IPS DF 6.9 (cell line): ENCODE results near the gene ACOT12.

Experiments
- DNase-seq: peaks from one replicate; pipeline ENCODE4 v3.0.0-alpha.2; 2013; ENCODE audit warnings: low read depth, low spot score
- H3K27ac ChIP-seq: one replicate; pipeline ENCODE4 v1.5.1; 2013; ENCODE audit warnings: low read length, control low read depth
- H3K27me3 ChIP-seq: 2 replicates; pipeline ENCODE4 v1.6.1; 2013; ENCODE audit warnings: mild to moderate bottlenecking, low read length; ENCODE audit not compliant: control insufficient read depth, insufficient read depth
- H3K36me3 ChIP-seq: 2 replicates; pipeline ENCODE4 v1.6.1; 2013; ENCODE audit warnings: low read length; ENCODE audit not compliant: control insufficient read depth, insufficient read depth
- H3K4me1 ChIP-seq: 2 replicates; pipeline ENCODE4 v1.6.1; 2013; ENCODE audit warnings: low read length; ENCODE audit not compliant: control insufficient read depth, insufficient read depth
- H3K4me3 ChIP-seq: 2 replicates; pipeline ENCODE4 v1.5.1; 2013; ENCODE audit warnings: mild to moderate bottlenecking, low read length
- H3K9me3 ChIP-seq: 2 replicates; pipeline ENCODE4 v1.6.1; 2013; ENCODE audit warnings: low read length, inconsistent platforms; ENCODE audit not compliant: control insufficient read depth, insufficient read depth
- WGBS: extraction: QIAGEN DNeasy Blood & Tissue Kit; methylation state at CpG from one replicate; pipeline ENCODE4 v1.1.7; 2013; ENCODE audit warnings: mixed read lengths, missing lambda C conversion rate; ENCODE audit not compliant: insufficient read length, insufficient coverage; 5-methylcytosine and 5-hydroxymethylcytosine counted together

ACOT12 gene

GRCh38 chr5:81393783-81394718 lies at the start of gene ACOT12:
Gene ACOT12 (minus strand): TSS chr5:81394134. CDS start chr5:81394114, 20 bp downstream.
- no peaks in the 10 kb centered on the region for H3K36me3 ChIP-seq
- no peaks in the 10 kb centered on the region for H3K9me3 ChIP-seq
- WGBS = no CpG with 5 or more reads among the region's 77 CpGs
- no peaks in the 10 kb centered on the region for H3K4me1 ChIP-seq
- peak; percentile 18 for DNase-seq
- peak within 1 kb of the TSS; percentile 83; the same call in 1 of the 2 replicates for H3K4me3 ChIP-seq
- H3K27me3 ChIP-seq = no peaks in the 10 kb centered on the region
- H3K27ac ChIP-seq = no peak within 1 kb of the TSS

- no peak overlapping the region for H3K27ac ChIP-seq
- H3K36me3 ChIP-seq = no peaks in the 10 kb centered on the region
- no CpG with 5 or more reads among the region's 6 CpGs for WGBS
- no peaks in the 10 kb centered on the region for H3K9me3 ChIP-seq
- H3K4me3 ChIP-seq = no peak overlapping the region
- DNase-seq = no peak
- H3K27me3 ChIP-seq = no peaks in the 10 kb centered on the region
- H3K4me1 ChIP-seq = no peaks in the 10 kb centered on the region
Measured at GRCh38 chr5:81435023-81435422, 41.1 kb upstream of the ACOT12 start.

GRCh38 chr5:81429985-81430384 lies 36.1 kb upstream of the ACOT12 start:
- no peaks in the 10 kb centered on the region for H3K9me3 ChIP-seq
- DNase-seq = no peak
- no peaks in the 10 kb centered on the region for H3K4me1 ChIP-seq
- H3K27ac ChIP-seq = no peak overlapping the region
- no peak overlapping the region for H3K4me3 ChIP-seq
- H3K27me3 ChIP-seq = no peaks in the 10 kb centered on the region
- H3K36me3 ChIP-seq = no peaks in the 10 kb centered on the region

DNA sequence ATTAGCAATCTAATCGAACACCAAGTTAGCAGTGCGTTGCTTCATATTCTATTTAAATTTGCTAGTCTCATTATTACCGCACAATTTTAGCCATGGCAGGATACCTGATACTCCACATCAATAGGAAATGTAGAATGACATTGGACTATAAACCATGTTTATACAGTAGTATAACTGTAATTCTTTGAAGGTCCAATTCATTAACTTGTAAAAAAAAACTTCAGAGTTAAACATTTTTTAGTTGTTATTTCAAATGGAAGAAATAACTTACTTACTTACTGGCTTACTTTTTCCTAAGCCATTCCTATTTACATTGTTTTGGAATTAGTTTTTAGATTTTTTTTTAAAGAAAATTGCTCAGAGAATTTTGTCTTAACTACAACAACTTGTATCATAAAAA lies 35.4 kb upstream of the ACOT12 start:
- Histone ChIP-seq H3K9me3 (no peaks in the 10 kb centered on the region), H3K36me3 (no peaks in the 10 kb centered on the region), H3K27me3 (no peaks in the 10 kb centered on the region), H3K4me3 (no peak overlapping the region), H3K4me1 (no peaks in the 10 kb centered on the region), H3K27ac (no peak overlapping the region)
- no peak for DNase-seq
- no CpG with 5 or more reads among the region's 3 CpGs for WGBS

- Histone ChIP-seq H3K36me3 (no peaks in the 10 kb centered on the region), H3K27ac (no peak overlapping the region), H3K4me1 (no peaks in the 10 kb centered on the region), H3K9me3 (no peaks in the 10 kb centered on the region), H3K27me3 (no peaks in the 10 kb centered on the region), H3K4me3 (no peak overlapping the region)
- no peak for DNase-seq
Measured at GRCh38 chr5:81428861-81429260, 34.9 kb upstream of the ACOT12 start.

DNA sequence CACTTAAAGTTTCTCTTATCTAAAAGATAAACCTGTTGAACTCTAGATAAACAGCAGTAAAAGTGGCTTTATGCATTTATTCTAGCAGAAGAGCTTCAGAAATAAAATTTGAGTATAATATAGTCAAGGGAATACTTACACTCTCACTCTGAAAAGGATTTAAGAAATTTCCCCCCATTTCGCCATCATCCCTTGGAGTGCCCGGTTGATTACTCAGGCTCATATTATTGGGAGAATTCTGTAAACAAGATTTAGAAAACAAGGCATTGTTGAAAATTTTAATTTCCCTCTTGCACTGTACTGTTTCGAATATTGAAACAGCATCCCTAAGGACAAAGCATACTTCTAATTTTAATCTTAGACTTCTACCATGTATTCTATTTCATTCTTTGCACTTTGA lies 34.5 kb upstream of the ACOT12 start:
- Histone ChIP-seq H3K4me3 (no peak overlapping the region), H3K36me3 (no peaks in the 10 kb centered on the region), H3K27ac (no peak overlapping the region), H3K27me3 (no peaks in the 10 kb centered on the region), H3K4me1 (no peaks in the 10 kb centered on the region), H3K9me3 (no peaks in the 10 kb centered on the region)
- no CpG with 5 or more reads among the region's 3 CpGs for WGBS
- no peak for DNase-seq

- Histone ChIP-seq H3K4me1 (no peaks in the 10 kb centered on the region), H3K27me3 (no peaks in the 10 kb centered on the region), H3K9me3 (no peaks in the 10 kb centered on the region), H3K27ac (no peak overlapping the region), H3K4me3 (no peak overlapping the region), H3K36me3 (no peaks in the 10 kb centered on the region)
- DNase-seq = no peak
- WGBS = no CpG with 5 or more reads among the region's 1 CpG
Measured at GRCh38 chr5:81427566-81427965, 33.6 kb upstream of the ACOT12 start.

- Histone ChIP-seq H3K36me3 (no peaks in the 10 kb centered on the region), H3K4me1 (no peaks in the 10 kb centered on the region), H3K27ac (no peak overlapping the region), H3K27me3 (no peaks in the 10 kb centered on the region), H3K9me3 (no peaks in the 10 kb centered on the region), H3K4me3 (no peak overlapping the region)
- WGBS = no CpG with 5 or more reads among the region's 3 CpGs
- no peak for DNase-seq
Measured at GRCh38 chr5:81426359-81427030, 32.6 kb upstream of the ACOT12 start.

DNA sequence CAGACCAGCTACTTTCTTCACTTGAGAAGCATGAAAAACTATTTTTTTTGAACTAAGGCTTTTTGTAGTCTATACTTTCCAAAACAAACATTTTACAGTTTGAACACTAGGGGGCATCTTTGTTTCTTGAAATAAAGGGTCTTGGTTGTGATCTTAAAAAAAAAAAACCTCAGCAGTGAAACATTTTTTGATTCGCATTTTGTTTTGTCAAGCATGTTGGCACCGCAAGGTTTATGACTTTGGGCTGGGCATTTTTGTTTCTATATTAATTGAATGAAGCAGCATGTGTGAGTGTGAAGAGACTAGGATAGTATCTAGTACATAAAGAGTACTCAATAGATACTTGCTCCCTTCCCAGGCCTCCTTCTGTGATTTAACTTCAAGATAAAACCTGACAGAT lies 31.6 kb upstream of the ACOT12 start:
- Histone ChIP-seq H3K27me3 (no peaks in the 10 kb centered on the region), H3K27ac (no peak overlapping the region), H3K4me3 (no peak overlapping the region), H3K4me1 (no peaks in the 10 kb centered on the region), H3K9me3 (no peaks in the 10 kb centered on the region), H3K36me3 (no peaks in the 10 kb centered on the region)
- no CpG with 5 or more reads among the region's 2 CpGs for WGBS
- no peak for DNase-seq

DNA sequence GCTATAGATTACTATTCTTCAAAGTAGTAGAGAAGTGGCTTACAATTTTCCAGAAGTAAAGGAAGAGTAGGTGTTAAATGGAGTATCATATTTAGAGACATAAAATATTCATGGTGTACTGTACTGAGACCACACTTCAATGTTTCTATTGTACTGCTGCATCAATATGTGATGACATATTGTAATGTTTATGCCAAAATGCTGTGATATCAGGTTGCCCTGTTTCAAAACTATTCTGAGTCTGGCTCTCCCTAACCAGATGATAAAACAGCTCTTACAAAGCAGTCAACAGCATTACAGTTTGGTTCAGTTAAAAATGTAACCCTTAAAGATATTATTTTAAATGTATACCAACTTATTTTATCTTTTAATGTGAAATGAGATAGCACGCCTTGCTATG lies 30.8 kb upstream of the ACOT12 start:
- Histone ChIP-seq H3K27me3 (no peaks in the 10 kb centered on the region), H3K36me3 (no peaks in the 10 kb centered on the region), H3K27ac (no peak overlapping the region), H3K9me3 (no peaks in the 10 kb centered on the region), H3K4me3 (no peak overlapping the region), H3K4me1 (no peaks in the 10 kb centered on the region)
- no peak for DNase-seq
- no CpG with 5 or more reads among the region's 1 CpG for WGBS
